ENCODE results near the gene TLE4.

DNA sequence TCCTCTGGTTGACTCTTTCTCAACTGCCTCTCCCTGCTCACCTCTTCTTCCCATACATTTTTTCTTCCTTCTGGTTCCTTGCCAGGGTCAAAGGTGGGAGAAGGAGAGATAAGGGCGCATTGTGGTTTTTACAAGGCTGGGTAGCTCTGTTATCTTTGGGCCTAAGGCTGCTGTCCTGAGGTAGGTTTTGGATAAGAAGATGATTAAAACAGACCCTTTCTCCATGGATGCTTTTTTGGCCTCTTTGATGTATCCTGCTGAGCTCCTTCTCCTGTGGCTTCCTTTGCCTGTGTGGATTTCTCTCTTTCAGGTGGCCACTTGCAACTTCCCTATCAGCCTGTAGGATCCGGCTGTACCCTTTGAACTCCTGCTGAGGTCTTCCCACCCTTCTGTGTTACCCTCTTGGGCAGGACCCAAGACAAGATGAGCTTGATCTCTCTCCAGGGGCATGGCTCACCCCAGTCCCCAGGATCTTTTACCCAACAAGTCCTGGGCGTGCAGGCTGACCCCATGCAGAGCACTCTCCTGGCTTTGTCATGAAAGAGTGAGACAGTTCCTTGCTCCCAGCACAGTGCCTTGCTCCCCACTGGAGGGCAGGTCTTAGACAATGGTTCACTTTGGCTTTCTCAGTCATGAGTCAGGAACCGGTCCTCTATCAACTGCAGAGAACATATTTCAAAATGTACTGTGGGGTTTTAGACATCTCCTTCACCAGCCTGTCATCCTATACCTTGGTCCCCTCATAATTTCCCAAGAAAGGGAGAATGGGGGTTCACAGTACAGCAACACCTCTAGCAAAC is 197.9 kb downstream of the TLE4 start:
- TF ChIP-seq, protein P1, sequence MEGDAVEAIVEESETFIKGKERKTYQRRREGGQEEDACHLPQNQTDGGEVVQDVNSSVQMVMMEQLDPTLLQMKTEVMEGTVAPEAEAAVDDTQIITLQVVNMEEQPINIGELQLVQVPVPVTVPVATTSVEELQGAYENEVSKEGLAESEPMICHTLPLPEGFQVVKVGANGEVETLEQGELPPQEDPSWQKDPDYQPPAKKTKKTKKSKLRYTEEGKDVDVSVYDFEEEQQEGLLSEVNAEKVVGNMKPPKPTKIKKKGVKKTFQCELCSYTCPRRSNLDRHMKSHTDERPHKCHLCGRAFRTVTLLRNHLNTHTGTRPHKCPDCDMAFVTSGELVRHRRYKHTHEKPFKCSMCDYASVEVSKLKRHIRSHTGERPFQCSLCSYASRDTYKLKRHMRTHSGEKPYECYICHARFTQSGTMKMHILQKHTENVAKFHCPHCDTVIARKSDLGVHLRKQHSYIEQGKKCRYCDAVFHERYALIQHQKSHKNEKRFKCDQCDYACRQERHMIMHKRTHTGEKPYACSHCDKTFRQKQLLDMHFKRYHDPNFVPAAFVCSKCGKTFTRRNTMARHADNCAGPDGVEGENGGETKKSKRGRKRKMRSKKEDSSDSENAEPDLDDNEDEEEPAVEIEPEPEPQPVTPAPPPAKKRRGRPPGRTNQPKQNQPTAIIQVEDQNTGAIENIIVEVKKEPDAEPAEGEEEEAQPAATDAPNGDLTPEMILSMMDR (conservative IDR thresholded peaks at IDR 0.05 in 1 of 2, IDR thresholded peaks at IDR 0.05 in 1 of 2; ENCODE audit: extremely low read depth in 1 of 2, insufficient read depth in 1 of 2, low read depth in 1 of 2, low read length in 2 of 2): no peak
- no peak for TF ChIP-seq EZH2 (IDR thresholded peaks at IDR 0.05; ENCODE audit: borderline replicate concordance, low read length)
